IMR-90 (cell line): ENCODE results near the gene EIF2S2. TPM values are rescaled to one million over a fixed set of nuclear protein-coding genes. Genes with fewer than 3 reads are reported as not detected.

Source experiments
- ATAC-seq: fragments of 200-7000 bp; cut with Tn5 transposase; 2 replicates; pipeline ENCODE4 v1.9.1; 2020; ENCODE audit warnings: low read depth, mild to moderate bottlenecking, moderate library complexity
- BruUV-seq: library from RNA; stranded (reverse); fragments of 400-500 nt; replicated peaks from 2 replicates; lab custom pipeline; 2021; lab: Mats Ljungman, UMichigan
- CTCF ChIA-PET: fragments of 300-600 bp; formaldehyde crosslinking; extraction: SDS; loops from one replicate; lab custom pipeline; 2021; ENCODE audit warnings: antibody characterized with exemption; lab: Yijun Ruan, JAX
- POLR2A ChIA-PET: fragments of 300-600 bp; sonication (Branson Sonifier 250); formaldehyde crosslinking; loops from one replicate; lab custom pipeline; 2022; ENCODE audit warnings: antibody characterized with exemption; ENCODE audit not compliant: unreplicated experiment; lab: Charles Lee
- DNase-seq: peaks from one replicate; pipeline ENCODE4 v3.0.0; 2013
- H2AFZ ChIP-seq: replicated peaks from 2 replicates; pipeline ENCODE3; 2013; ENCODE audit warnings: low read length, mild to moderate bottlenecking; ENCODE audit not compliant: poor library complexity
- H2AK5ac ChIP-seq: 2 replicates; pipeline ENCODE4 v1.6.1; 2013; ENCODE audit warnings: low read depth, low read length, inconsistent platforms
- H2AK9ac ChIP-seq: replicated peaks from 2 replicates; pipeline ENCODE3; 2013; ENCODE audit warnings: mild to moderate bottlenecking, low read depth, low read length, moderate library complexity; ENCODE audit not compliant: poor library complexity
- H2BK120ac ChIP-seq: 2 replicates; pipeline ENCODE4 v1.6.1; 2013; ENCODE audit warnings: low read depth, low read length, inconsistent platforms
- H2BK15ac ChIP-seq: 3 replicates; pipeline ENCODE4 v1.6.1; 2013; ENCODE audit warnings: low read depth, low read length, inconsistent platforms
- H2BK20ac ChIP-seq: 2 replicates; pipeline ENCODE4 v1.6.1; 2013; ENCODE audit warnings: low read depth, mild to moderate bottlenecking, inconsistent platforms, low read length, moderate library complexity
- H2BK5ac ChIP-seq: 2 replicates; pipeline ENCODE4 v1.6.1; 2013; ENCODE audit warnings: mild to moderate bottlenecking, low read depth, low read length, inconsistent platforms; ENCODE audit not compliant: poor library complexity, severe bottlenecking
- H3K14ac ChIP-seq: replicated peaks from 2 replicates; pipeline ENCODE4 v1.6.1; 2013; ENCODE audit warnings: low read depth, low read length, inconsistent platforms
- H3K18ac ChIP-seq: 2 replicates; pipeline ENCODE4 v1.6.1; 2013; ENCODE audit warnings: low read depth, low read length, control low read depth
- H3K23ac ChIP-seq: 2 replicates; pipeline ENCODE4 v1.6.1; 2013; ENCODE audit warnings: low read depth, low read length, inconsistent platforms
- H3K27ac ChIP-seq: 2 replicates; pipeline ENCODE4 v1.5.1; 2013; ENCODE audit warnings: mild to moderate bottlenecking, control low read depth, low read length; ENCODE audit not compliant: insufficient read depth
- H3K27me3 ChIP-seq: 2 replicates; pipeline ENCODE4 v1.6.1; 2013; ENCODE audit warnings: low read length; ENCODE audit not compliant: control insufficient read depth, insufficient read depth
- H3K36me3 ChIP-seq: 2 replicates; pipeline ENCODE4 v1.6.1; 2013; ENCODE audit warnings: low read length, mixed read lengths; ENCODE audit not compliant: control insufficient read depth, insufficient read depth
- H3K4ac ChIP-seq: 2 replicates; pipeline ENCODE4 v1.6.1; 2013; ENCODE audit warnings: low read depth, low read length, inconsistent platforms
- H3K4me1 ChIP-seq: 2 replicates; pipeline ENCODE4 v1.6.1; 2013; ENCODE audit warnings: low read length, mixed read lengths; ENCODE audit not compliant: control insufficient read depth, insufficient read depth
- H3K4me2 ChIP-seq: 2 replicates; pipeline ENCODE4 v1.6.1; 2013; ENCODE audit warnings: low read depth, mild to moderate bottlenecking, control low read depth, low read length, moderate library complexity
- H3K4me3 ChIP-seq: 2 replicates; pipeline ENCODE4 v1.5.1; 2013; ENCODE audit warnings: low read depth, mild to moderate bottlenecking, control low read depth, low read length, moderate library complexity; ENCODE audit not compliant: insufficient read depth
- H3K56ac ChIP-seq: 2 replicates; pipeline ENCODE4 v1.6.1; 2013; ENCODE audit warnings: low read length, inconsistent platforms; ENCODE audit not compliant: insufficient read depth; ENCODE audit errors: extremely low read depth
- H3K79me1 ChIP-seq, 2 experiments: 2 replicates each; pipeline ENCODE4 v1.6.1; 2013; ENCODE audit warnings: low read length in 2 of 2, inconsistent platforms in 1 of 2, low read depth in 1 of 2
- H3K9ac ChIP-seq: 2 replicates; pipeline ENCODE4 v1.6.1; 2013; ENCODE audit warnings: low read depth, low read length, control low read depth
- H3K9me1 ChIP-seq: 2 replicates; pipeline ENCODE4 v1.6.1; 2013; ENCODE audit warnings: low read length, inconsistent platforms; ENCODE audit not compliant: insufficient read depth
- H3K9me3 ChIP-seq: 2 replicates; pipeline ENCODE4 v1.6.1; 2013; ENCODE audit warnings: low read length; ENCODE audit not compliant: control insufficient read depth, insufficient read depth
- H4K20me1 ChIP-seq: 2 replicates; pipeline ENCODE4 v1.6.1; 2013; ENCODE audit warnings: low read length, inconsistent platforms; ENCODE audit not compliant: insufficient read depth
- H4K5ac ChIP-seq: 2 replicates; pipeline ENCODE4 v1.6.1; 2013; ENCODE audit warnings: mild to moderate bottlenecking, low read depth, low read length, control low read depth
- H4K8ac ChIP-seq, 2 experiments: 2 replicates each; pipeline ENCODE4 v1.6.1; 2013; ENCODE audit warnings: low read depth in 2 of 2, low read length in 2 of 2, control low read depth in 1 of 2, inconsistent platforms in 1 of 2
- H4K91ac ChIP-seq: 2 replicates; pipeline ENCODE4 v1.6.1; 2013; ENCODE audit warnings: low read depth, low read length, inconsistent platforms; ENCODE audit not compliant: insufficient read depth
- BHLHE40 ChIP-seq: fragments of 150-350 bp; IDR thresholded peaks from 2 replicates; pipeline ENCODE4 v1.6.1; 2016; ENCODE audit warnings: mild to moderate bottlenecking, low read depth, low read length
- CEBPB ChIP-seq: IDR thresholded peaks from 2 replicates; pipeline ENCODE4 v1.6.1; 2012; ENCODE audit warnings: low read depth, low read length, improper control_type of control experiment
- CHD1 ChIP-seq: IDR thresholded peaks from 2 replicates; pipeline ENCODE4 v1.6.1; 2012; ENCODE audit warnings: low read depth, low read length, improper control_type of control experiment
- MAFK ChIP-seq: IDR thresholded peaks from 2 replicates; pipeline ENCODE4 v1.6.1; 2012; ENCODE audit warnings: low read depth, low read length, improper control_type of control experiment
- MXI1 ChIP-seq: IDR thresholded peaks from 2 replicates; pipeline ENCODE4 v1.6.1; 2012; ENCODE audit warnings: low read depth, mild to moderate bottlenecking, low read length, moderate library complexity, borderline replicate concordance
- NFE2L2 ChIP-seq: fragments of 150-350 bp; IDR thresholded peaks from 2 replicates; pipeline ENCODE4 v1.6.1; 2016; ENCODE audit warnings: low read depth, mild to moderate bottlenecking, low read length
- POLR2A ChIP-seq: IDR thresholded peaks from 2 replicates; pipeline ENCODE4 v1.6.1; 2012; ENCODE audit warnings: mild to moderate bottlenecking, low read depth, low read length
- RAD21 ChIP-seq: IDR thresholded peaks from 2 replicates; pipeline ENCODE4 v1.6.1; 2012; ENCODE audit warnings: low read length, improper control_type of control experiment
- RCOR1 ChIP-seq: IDR thresholded peaks from 2 replicates; pipeline ENCODE4 v1.6.1; 2012; ENCODE audit warnings: mild to moderate bottlenecking, low read length, improper control_type of control experiment; ENCODE audit not compliant: insufficient replicate concordance
- SMC3 ChIP-seq: fragments of 150-350 bp; IDR thresholded peaks from 2 replicates; pipeline ENCODE4 v1.6.1; 2016; ENCODE audit warnings: low read depth, mild to moderate bottlenecking, antibody characterized with exemption, low read length, moderate library complexity
- WGBS, 2 experiments: methylation state at CpG; one replicate each; pipeline versions ENCODE4 v1.1.5 to v1.1.7; 2013; ENCODE audit warnings: missing lambda C conversion rate in 2 of 2; ENCODE audit not compliant: insufficient read length in 1 of 2; ENCODE audit errors: extremely low coverage in 2 of 2; 5-methylcytosine and 5-hydroxymethylcytosine counted together
- dilution Hi-C: fragments of 300-500 bp; cut with HindIII; formaldehyde crosslinking; loops from one replicate; pipeline ENCODE4 v1.14.3; 2018; ENCODE audit warnings: low sequenced_read_pairs; ENCODE audit not compliant: unreplicated experiment
- in situ Hi-C: fragments of 300-500 bp; cut with MboI; formaldehyde crosslinking; loops from 3 replicates; pipeline ENCODE4 v1.14.3; 2019; ENCODE audit warnings: low sequenced_read_pairs, inconsistent platforms, mixed read lengths
- intact Hi-C: fragments of 100-400 bp; cut with micrococcal nuclease; formaldehyde crosslinking; loops from 2 replicates; pipeline ENCODE4 v1.10.0; 2022
- polyA plus RNA-seq, 3 experiments: library from polyadenylated mRNA; depleted of rRNA; stranded (reverse); fragments of >200 nt; gene quantifications; 2 replicates each; pipeline ENCODE4 v1.2.3, GENCODE V29; 2012; ENCODE audit warnings: low replicate concordance in 1 of 3
- total RNA-seq: library from RNA; depleted of rRNA; stranded (reverse); fragments of >200 nt; gene quantifications from 2 replicates; pipeline ENCODE4 v1.2.3, GENCODE V29; 2012
- TF ChIP-seq, protein P1 (sequence below): fragments of 150-350 bp; IDR thresholded peaks from 2 replicates; pipeline ENCODE4 v1.6.1; 2016; ENCODE audit warnings: low read depth, mild to moderate bottlenecking, low read length, moderate library complexity, borderline replicate concordance

EIF2S2 gene
- total and polyA plus RNA-seq, 2 of the 4 experiments (the other 2 are of a cell fraction) = 61.7 to 66.9 TPM

DNA sequence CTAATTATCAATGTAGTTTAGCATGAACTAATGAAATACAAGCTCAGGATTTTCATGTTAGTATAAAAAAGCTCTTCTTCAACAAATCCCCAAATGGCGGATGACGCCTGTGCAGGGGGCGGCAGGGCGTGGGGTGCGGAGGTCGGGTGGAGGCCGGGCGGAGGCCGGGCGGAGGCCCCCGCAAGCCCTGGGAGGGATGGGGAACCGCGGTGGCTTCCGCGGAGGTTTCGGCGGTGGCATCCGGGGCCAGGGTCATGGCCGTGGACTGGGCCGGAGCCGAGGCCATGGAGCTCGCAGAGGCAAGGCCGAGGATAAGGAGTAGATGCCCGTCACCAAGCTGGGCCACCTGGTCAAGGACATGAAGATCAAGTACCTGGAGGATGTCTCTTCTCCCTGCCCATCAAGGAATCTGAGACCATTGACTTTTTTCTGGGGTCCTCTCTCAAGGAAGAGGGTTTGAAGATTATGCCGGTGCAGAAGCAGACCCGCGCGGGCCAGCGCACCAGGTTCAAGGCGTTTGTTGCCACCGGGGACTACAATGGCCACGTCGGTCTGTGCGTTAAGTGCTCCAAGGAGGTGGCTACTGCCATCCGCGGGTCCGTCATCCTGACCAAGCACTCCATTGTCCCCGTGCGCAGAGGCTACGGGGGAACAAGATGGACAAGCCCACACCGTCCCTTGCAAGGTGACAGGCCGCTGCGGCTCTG lies 10.4 kb upstream of the EIF2S2 start:
- dilution Hi-C loops = no loop called here
- no peak overlapping the region for H3K4ac ChIP-seq
- POLR2A ChIA-PET = interaction anchor here (1.4 kb wide), 1 partner anchor 10 kb away, joined by 3 read pairs; the partner anchor contains the start of gene EIF2S2

More for the DNA sequence above, 10.4 kb upstream of the EIF2S2 start:
- Histone ChIP-seq H2AK5ac (no peak overlapping the region), H3K14ac (no peak overlapping the region), H3K36me3 (no peaks in the 10 kb centered on the region), H3K79me1 (no peaks in the 10 kb centered on the region), H4K20me1 (no peaks in the 10 kb centered on the region), H3K4me2 (no peak overlapping the region), H3K27me3 (peaks cover 6% of the 10 kb centered on the region), H2AFZ (no peak overlapping the region), H4K8ac (no peak overlapping the region), H3K4me3 (no peak overlapping the region), H2BK5ac (no peak overlapping the region), H4K5ac (no peak overlapping the region), H4K91ac (no peak overlapping the region), H2AK9ac (no peak overlapping the region), H3K18ac (no peak overlapping the region), H3K56ac (no peak overlapping the region), H2BK15ac (no peak overlapping the region), H3K9ac (no peak overlapping the region), H3K27ac (no peak overlapping the region), H3K9me3 (no peaks in the 10 kb centered on the region), H2BK20ac (no peak overlapping the region), H3K9me1 (no peaks in the 10 kb centered on the region), H3K4me1 (no peaks in the 10 kb centered on the region), H2BK120ac (no peak overlapping the region), H3K23ac (no peak overlapping the region)
- in situ Hi-C loops = no loop called here
- 89% methylated on average over 27 of the region's 43 CpGs; no CpG with 5 or more reads in 1 of the 2 experiments for WGBS, 2 experiments
- TF ChIP-seq NFE2L2 (no peak), MAFK (no peak), CEBPB (no peak), BHLHE40 (no peak), CHD1 (no peak), RCOR1 (no peak), MXI1 (no peak), POLR2A (no peak), SMC3 (no peak), RAD21 (no peak)
- TF ChIP-seq, protein P1, sequence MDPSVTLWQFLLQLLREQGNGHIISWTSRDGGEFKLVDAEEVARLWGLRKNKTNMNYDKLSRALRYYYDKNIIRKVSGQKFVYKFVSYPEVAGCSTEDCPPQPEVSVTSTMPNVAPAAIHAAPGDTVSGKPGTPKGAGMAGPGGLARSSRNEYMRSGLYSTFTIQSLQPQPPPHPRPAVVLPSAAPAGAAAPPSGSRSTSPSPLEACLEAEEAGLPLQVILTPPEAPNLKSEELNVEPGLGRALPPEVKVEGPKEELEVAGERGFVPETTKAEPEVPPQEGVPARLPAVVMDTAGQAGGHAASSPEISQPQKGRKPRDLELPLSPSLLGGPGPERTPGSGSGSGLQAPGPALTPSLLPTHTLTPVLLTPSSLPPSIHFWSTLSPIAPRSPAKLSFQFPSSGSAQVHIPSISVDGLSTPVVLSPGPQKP = no peak
- DNase-seq (no peak), ATAC-seq (no peak)
- BruUV-seq = no TSS peak
- intact Hi-C loops = no loop called here
- CTCF ChIA-PET = interaction anchor here (0.7 kb wide), 1 partner anchor 57 kb away, joined by 3 read pairs; no protein-coding TSS in a partner anchor
